BLaER1 treated with 17β-estradiol and CSF1 and Interleukin-3, amounts not matched to agents 10 nM and 100 nM (cell line): ENCODE results near the gene TBCEL.

Experiments used
- H3K27ac ChIP-seq, 11 experiments: shearing (Covaris generic); formaldehyde crosslinking; 2 replicates each; pipeline ENCODE4 v1.8.1; 2022
- H3K27me3 ChIP-seq, 11 experiments: shearing (Covaris generic); formaldehyde crosslinking; 2 replicates each; pipeline ENCODE4 v1.8.1; 2022
- H3K36me3 ChIP-seq, 11 experiments: shearing (Covaris generic); formaldehyde crosslinking; 2 replicates each; pipeline ENCODE4 v1.8.1; 2022
- H3K4me1 ChIP-seq, 10 experiments: shearing (Covaris generic); formaldehyde crosslinking; 2 replicates each; pipeline ENCODE4 v1.8.1; 2022
- H3K4me2 ChIP-seq, 11 experiments: shearing (Covaris generic); formaldehyde crosslinking; 2 replicates each; pipeline ENCODE4 v1.8.1; 2022
- H3K4me3 ChIP-seq, 10 experiments: shearing (Covaris generic); formaldehyde crosslinking; 2 replicates each; pipeline ENCODE4 v1.8.1; 2022
- H3K9ac ChIP-seq, 11 experiments: shearing (Covaris generic); formaldehyde crosslinking; 2 replicates each; pipeline ENCODE4 v1.8.1; 2022
- H3K9me3 ChIP-seq, 11 experiments: shearing (Covaris generic); formaldehyde crosslinking; replicated peaks in 1 of 11; 2 replicates each; pipeline ENCODE4 v1.8.1; 2022
- H4K20me1 ChIP-seq, 11 experiments: shearing (Covaris generic); formaldehyde crosslinking; 2 replicates each; pipeline ENCODE4 v1.8.1; 2022
- Cebpa-rat ChIP-seq, 11 experiments: shearing (Covaris generic); IDR thresholded peaks; 2 replicates each; pipeline ENCODE4 v1.8.1; 2022

The TBCEL gene

GRCh38 chr11:120991830-120992686 lies 31.8 kb upstream of the TBCEL start:
- Histone ChIP-seq H3K9me3 (no peaks in the 10 kb centered on the region), H4K20me1 (no peaks in the 10 kb centered on the region), H3K27me3 (no peaks in the 10 kb centered on the region), H3K9ac (no peak overlapping the region), H3K4me1 (peaks cover 0 to 7% (median 0%) of the 10 kb centered on the region in 10 experiments; a peak in 2 of 20 replicates), H3K27ac (no peak overlapping the region), H3K4me2 (no peak overlapping the region), H3K36me3 (no peaks in the 10 kb centered on the region), H3K4me3 (no peak overlapping the region)
- no peak for TF ChIP-seq Cebpa-rat (IDR thresholded peaks at IDR 0.05)

GRCh38 chr11:120994091-120994859 lies 29.6 kb upstream of the TBCEL start:
- Histone ChIP-seq H3K9me3 (no peaks in the 10 kb centered on the region), H3K4me1 (peaks cover 0 to 7% (median 0%) of the 10 kb centered on the region in 10 experiments; a peak in 2 of 20 replicates), H3K27me3 (no peaks in the 10 kb centered on the region), H3K9ac (no peak overlapping the region), H4K20me1 (no peaks in the 10 kb centered on the region), H3K36me3 (no peaks in the 10 kb centered on the region), H3K4me2 (peak overlapping the region in 5 of 11 experiments; percentile 5 to 38 (median 10); a peak in 9 of 22 replicates), H3K27ac (no peak overlapping the region), H3K4me3 (no peak overlapping the region)
- no peak for TF ChIP-seq Cebpa-rat (IDR thresholded peaks at IDR 0.05)

GRCh38 chr11:120995184-120995583 lies 28.7 kb upstream of the TBCEL start:
- no peaks in the 10 kb centered on the region for H3K9me3 ChIP-seq
- H3K27me3 ChIP-seq: no peaks in the 10 kb centered on the region
- no peak for TF ChIP-seq Cebpa-rat (IDR thresholded peaks at IDR 0.05)
- H3K36me3 ChIP-seq: no peaks in the 10 kb centered on the region
- H3K9ac ChIP-seq: no peak overlapping the region
- no peaks in the 10 kb centered on the region for H4K20me1 ChIP-seq
- no peak overlapping the region for H3K4me2 ChIP-seq
- no peak overlapping the region for H3K4me3 ChIP-seq
- H3K27ac ChIP-seq: no peak overlapping the region
- H3K4me1 ChIP-seq: peaks cover 0 to 7% (median 0%) of the 10 kb centered on the region in 10 experiments; a peak in 2 of 20 replicates

GRCh38 chr11:120996973-120997372 lies 26.9 kb upstream of the TBCEL start:
- Histone ChIP-seq H3K4me2 (no peak overlapping the region), H3K9ac (no peak overlapping the region), H3K27ac (no peak overlapping the region), H3K4me3 (no peak overlapping the region), H3K9me3 (no peaks in the 10 kb centered on the region), H3K36me3 (no peaks in the 10 kb centered on the region), H3K4me1 (peaks cover 0 to 7% (median 0%) of the 10 kb centered on the region in 10 experiments; a peak in 2 of 20 replicates), H4K20me1 (no peaks in the 10 kb centered on the region), H3K27me3 (no peaks in the 10 kb centered on the region)
- no peak for TF ChIP-seq Cebpa-rat (IDR thresholded peaks at IDR 0.05)

GRCh38 chr11:120998581-120998980 lies 25.3 kb upstream of the TBCEL start:
- H3K9me3 ChIP-seq: no peaks in the 10 kb centered on the region
- H3K9ac ChIP-seq: no peak overlapping the region
- H4K20me1 ChIP-seq: no peaks in the 10 kb centered on the region
- TF ChIP-seq Cebpa-rat (IDR thresholded peaks at IDR 0.05): no peak
- no peak overlapping the region for H3K4me3 ChIP-seq
- no peaks in the 10 kb centered on the region for H3K27me3 ChIP-seq
- no peak overlapping the region for H3K4me2 ChIP-seq
- H3K36me3 ChIP-seq: no peaks in the 10 kb centered on the region
- H3K4me1 ChIP-seq: peaks cover 0 to 7% (median 0%) of the 10 kb centered on the region in 10 experiments; a peak in 2 of 20 replicates
- H3K27ac ChIP-seq: no peak overlapping the region

DNA sequence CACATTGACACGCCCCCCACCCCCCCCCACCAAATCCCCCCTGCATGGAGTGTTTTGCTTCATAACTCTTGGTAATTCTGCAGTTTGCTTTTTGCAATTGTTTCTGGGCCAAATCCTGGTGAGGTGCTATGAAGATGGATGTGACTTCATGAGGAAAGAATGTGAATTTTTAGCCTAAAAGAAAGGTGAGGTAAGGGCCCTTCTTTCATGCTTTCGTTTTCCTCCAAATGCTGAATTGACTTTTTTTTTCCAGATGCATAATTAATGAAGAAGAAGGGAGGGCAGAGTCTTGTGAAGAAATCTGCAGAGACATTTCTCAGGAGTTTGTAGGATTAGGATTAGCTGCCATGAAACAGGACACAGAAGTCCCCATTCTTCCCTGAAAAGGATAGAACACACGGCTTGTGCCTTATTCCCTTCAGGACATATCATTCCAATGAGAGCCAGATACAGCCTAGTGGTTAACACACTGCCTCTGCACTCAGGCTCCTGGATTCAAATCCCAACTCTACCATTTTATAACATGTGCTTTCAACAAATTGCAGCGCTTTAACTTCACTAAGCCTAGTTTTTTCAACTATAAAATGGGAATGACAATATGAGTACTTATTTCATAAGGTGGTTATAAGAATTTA lies 19.6 kb upstream of the TBCEL start:
- Histone ChIP-seq H3K4me2 (no peak overlapping the region), H3K4me1 (no peaks in the 10 kb centered on the region), H3K9me3 (peaks cover 9 to 27% (median 21%) of the 10 kb centered on the region in 11 experiments), H3K36me3 (no peaks in the 10 kb centered on the region), H3K27me3 (no peaks in the 10 kb centered on the region), H4K20me1 (no peaks in the 10 kb centered on the region), H3K4me3 (no peak overlapping the region), H3K9ac (no peak overlapping the region), H3K27ac (no peak overlapping the region)
- TF ChIP-seq Cebpa-rat (IDR thresholded peaks at IDR 0.05): no peak

GRCh38 chr11:121006922-121007321 lies 17.0 kb upstream of the TBCEL start:
- Histone ChIP-seq H3K27ac (no peak overlapping the region), H3K9ac (no peak overlapping the region), H3K4me3 (no peak overlapping the region), H3K27me3 (no peaks in the 10 kb centered on the region), H4K20me1 (no peaks in the 10 kb centered on the region), H3K4me2 (no peak overlapping the region), H3K9me3 (peaks cover 9 to 27% (median 21%) of the 10 kb centered on the region in 11 experiments), H3K4me1 (no peaks in the 10 kb centered on the region), H3K36me3 (no peaks in the 10 kb centered on the region)
- TF ChIP-seq Cebpa-rat (IDR thresholded peaks at IDR 0.05): no peak

- Histone ChIP-seq H3K4me1 (no peaks in the 10 kb centered on the region), H3K27ac (no peak overlapping the region), H3K36me3 (no peaks in the 10 kb centered on the region), H3K4me3 (no peak overlapping the region), H3K9me3 (peaks cover 9 to 27% (median 21%) of the 10 kb centered on the region in 11 experiments), H4K20me1 (no peaks in the 10 kb centered on the region), H3K4me2 (no peak overlapping the region), H3K27me3 (no peaks in the 10 kb centered on the region), H3K9ac (no peak overlapping the region)
- no peak for TF ChIP-seq Cebpa-rat (IDR thresholded peaks at IDR 0.05)
These were observed 15.4 kb upstream of the TBCEL start for GRCh38 chr11:121008551-121008950.

- H3K4me3 ChIP-seq: no peak overlapping the region
- peaks cover 0 to 9% (median 4%) of the 10 kb centered on the region in 11 experiments; a peak in 8 of 22 replicates for H3K9me3 ChIP-seq
- no peak overlapping the region for H3K4me2 ChIP-seq
- no peaks in the 10 kb centered on the region for H3K27me3 ChIP-seq
- H3K9ac ChIP-seq: no peak overlapping the region
- no peak for TF ChIP-seq Cebpa-rat (IDR thresholded peaks at IDR 0.05)
- H3K4me1 ChIP-seq: no peaks in the 10 kb centered on the region
- no peak overlapping the region for H3K27ac ChIP-seq
- H4K20me1 ChIP-seq: no peaks in the 10 kb centered on the region
- H3K36me3 ChIP-seq: no peaks in the 10 kb centered on the region
These were observed 11.8 kb upstream of the TBCEL start for GRCh38 chr11:121012091-121012490.
